Spleen (tissue), 7 donors: ENCODE data around the gene FTL.

Experiments used
- CTCF ChIP-seq, 11 experiments: fragments of 200-600 bp in 7 of 11; fragments of 450-650 bp in 4 of 11; sonication (generic) in 4 of 11; IDR thresholded peaks in 8 of 11; conservative IDR thresholded peaks in 3 of 11; 1 replicate in 7 of 11; 2 replicates in 4 of 11; pipeline versions ENCODE4 v1.4.0 to v1.8.0; 2016 to 2021; ENCODE audit warnings: antibody characterized with exemption in 11 of 11, inconsistent platforms in 4 of 11, mild to moderate bottlenecking in 1 of 11
- POLR2A ChIP-seq, 3 donors: fragments of 450-650 bp; IDR thresholded peaks; one replicate each; pipeline ENCODE4 v1.5.1; 2017; ENCODE audit warnings: antibody characterized with exemption in 3 of 3, mild to moderate bottlenecking in 1 of 3
- POLR2AphosphoS5 ChIP-seq, 3 donors: sonication (generic); formaldehyde crosslinking; IDR thresholded peaks; one replicate each; pipeline ENCODE4 v1.5.1; 2017; ENCODE audit warnings: antibody characterized with exemption in 3 of 3
- donor health status: DM: no; HTN: no; CAD: no; lungs with moderate emphysema.
- donor health status: DM: no; HTN: no; CAD: no.
- donor health status: DM: no; HTN: no; CAD: no.

- TF ChIP-seq CTCF (IDR thresholded peaks at IDR 0.05 in 8 of 11, conservative IDR thresholded peaks at IDR 0.05 in 3 of 11) (no peak), POLR2A (IDR thresholded peaks at IDR 0.05) (no peak), POLR2AphosphoS5 (IDR thresholded peaks at IDR 0.05) (no peak)
These were observed 46.1 kb downstream of the FTL start for GRCh38 chr19:49011194-49011593.
